GM21576 (cell line): ENCODE measurements around the gene SF1.
"Not testable (repeated sequence)": the region's sequence is repeated elsewhere in the genome, so short reads cannot be mapped to it uniquely, and the experiment has no call there.

ENCODE experiments used
- ATAC-seq: cut with Tn5 transposase; IDR thresholded peaks from one replicate; pipeline ENCODE4 v1.9.1; 2021; ENCODE audit warnings: mild to moderate bottlenecking, moderate library complexity; ENCODE audit not compliant: unreplicated experiment

SF1 gene, protein sequence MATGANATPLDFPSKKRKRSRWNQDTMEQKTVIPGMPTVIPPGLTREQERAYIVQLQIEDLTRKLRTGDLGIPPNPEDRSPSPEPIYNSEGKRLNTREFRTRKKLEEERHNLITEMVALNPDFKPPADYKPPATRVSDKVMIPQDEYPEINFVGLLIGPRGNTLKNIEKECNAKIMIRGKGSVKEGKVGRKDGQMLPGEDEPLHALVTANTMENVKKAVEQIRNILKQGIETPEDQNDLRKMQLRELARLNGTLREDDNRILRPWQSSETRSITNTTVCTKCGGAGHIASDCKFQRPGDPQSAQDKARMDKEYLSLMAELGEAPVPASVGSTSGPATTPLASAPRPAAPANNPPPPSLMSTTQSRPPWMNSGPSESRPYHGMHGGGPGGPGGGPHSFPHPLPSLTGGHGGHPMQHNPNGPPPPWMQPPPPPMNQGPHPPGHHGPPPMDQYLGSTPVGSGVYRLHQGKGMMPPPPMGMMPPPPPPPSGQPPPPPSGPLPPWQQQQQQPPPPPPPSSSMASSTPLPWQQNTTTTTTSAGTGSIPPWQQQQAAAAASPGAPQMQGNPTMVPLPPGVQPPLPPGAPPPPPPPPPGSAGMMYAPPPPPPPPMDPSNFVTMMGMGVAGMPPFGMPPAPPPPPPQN

DNA sequence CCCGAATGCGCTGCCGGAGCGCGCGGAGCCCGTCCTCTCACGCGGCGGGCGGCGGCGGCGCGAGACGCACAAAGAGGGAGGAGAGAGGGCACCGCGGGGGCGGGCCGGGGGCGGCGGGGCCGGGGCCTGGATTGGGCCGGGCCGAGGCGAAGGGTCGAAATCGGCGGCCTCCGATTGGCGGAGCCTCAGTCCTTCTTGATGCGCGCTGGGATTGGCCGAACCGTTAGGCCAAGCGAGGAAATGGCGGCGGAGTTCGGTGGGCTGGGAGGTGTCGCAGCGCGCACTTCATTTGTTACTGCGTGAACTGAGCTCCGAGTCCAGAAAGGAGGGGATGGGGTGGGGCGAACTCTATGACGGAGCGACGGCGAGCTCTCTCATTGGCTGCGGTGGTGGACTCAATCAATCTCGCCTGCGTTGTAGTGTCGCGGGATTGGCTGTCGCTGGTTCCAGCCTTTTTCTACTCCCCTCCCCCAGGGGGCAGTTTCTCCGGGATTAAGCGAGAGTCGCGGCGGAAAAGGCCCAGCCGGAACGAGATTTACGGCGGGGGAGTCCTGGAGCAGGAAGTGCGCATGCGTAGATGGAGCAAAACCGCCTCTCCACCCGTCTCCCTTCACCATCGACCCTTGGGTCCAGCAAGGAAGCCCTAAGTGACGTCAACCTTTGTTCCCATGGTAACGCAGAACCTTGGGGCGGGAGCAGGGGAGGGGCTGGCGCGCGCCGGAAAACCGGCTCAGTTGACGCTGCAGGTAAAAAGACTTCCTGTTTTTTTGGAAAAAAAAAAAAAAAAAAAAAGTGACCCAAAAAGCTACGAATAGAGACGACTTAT, at the start of gene SF1:
SF1 (minus strand) TSS at position 70 of the 826 bp plus-strand sequence. CDS start 150 bp downstream, outside the sequence.
- peak; percentile 75 for ATAC-seq

GRCh38 chr11:64827451-64827839, 49.1 kb upstream of the SF1 start:
- ATAC-seq = no peak

DNA sequence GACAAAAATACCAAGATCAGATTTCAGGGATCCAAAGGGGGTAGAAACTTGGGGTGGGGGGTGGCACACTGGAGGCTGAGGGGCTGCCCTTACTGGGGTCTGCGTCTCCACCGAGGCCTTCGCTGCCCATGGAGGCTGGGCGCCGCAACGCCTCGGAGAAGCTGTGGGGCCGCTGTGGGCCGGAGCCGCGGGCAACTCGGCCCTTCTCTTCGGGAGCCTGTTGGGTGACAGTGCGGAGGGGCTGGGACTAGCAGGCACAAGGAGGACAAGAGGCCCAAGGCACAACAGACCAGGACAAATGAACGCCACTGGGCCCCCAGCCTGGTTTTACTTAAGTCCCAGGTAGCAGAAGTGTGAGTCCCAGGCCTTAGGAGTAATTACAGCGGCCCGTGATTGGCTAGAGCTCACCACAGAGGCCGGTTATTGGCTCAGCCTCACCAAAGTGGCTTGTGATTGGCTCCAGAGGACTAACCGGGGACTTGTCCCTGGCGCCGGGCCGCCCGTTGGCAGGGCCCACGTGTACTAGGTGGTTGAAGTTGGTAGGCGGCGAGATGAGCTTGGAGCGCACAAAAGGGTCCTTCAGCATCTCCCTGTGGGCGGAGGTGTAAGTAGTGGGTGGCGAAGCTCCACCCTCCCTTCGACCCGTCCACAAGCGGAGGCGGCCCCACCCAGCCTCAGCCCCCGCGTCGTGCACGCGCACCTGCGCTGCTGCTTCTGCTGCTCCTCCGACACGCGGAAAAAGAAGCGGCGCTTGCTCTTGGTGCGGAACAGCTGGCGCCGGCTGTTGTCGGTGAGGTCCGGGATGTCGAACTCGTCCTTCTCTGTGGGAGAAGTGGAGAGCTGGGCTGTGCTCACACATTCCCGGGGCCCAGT, 48.5 kb upstream of the SF1 start:
- no peak for ATAC-seq

GRCh38 chr11:64826062-64826461, 47.7 kb upstream of the SF1 start:
- ATAC-seq = no peak

GRCh38 chr11:64823568-64824119, 45.3 kb upstream of the SF1 start:
- ATAC-seq = no peak

GRCh38 chr11:64817476-64817875, 39.1 kb upstream of the SF1 start:
- no peak for ATAC-seq

GRCh38 chr11:64815433-64815832, 37.1 kb upstream of the SF1 start:
- ATAC-seq = not testable (repeated sequence)

DNA sequence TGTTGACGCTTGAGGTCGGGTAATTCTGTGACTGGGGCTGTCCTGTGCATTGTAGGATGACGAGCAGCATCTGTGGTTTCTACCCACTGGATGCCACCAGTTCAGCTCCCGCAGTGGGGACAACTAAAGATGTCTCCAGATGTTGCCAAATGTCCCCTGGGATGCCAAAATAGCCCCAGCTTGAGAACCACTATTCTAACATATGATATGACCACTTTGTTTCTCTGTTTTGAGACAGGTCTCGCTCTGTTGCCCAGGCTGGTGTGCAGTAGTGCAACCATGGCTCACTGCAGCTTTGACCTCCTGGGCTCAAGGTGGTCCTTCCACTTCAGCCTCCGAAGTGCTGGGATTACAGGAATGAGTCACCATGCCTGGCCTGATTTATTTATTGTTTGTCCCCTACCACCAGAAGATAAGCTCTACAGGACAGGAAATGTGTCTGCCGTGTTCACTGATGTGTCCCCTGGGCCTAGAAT, 36.4 kb upstream of the SF1 start:
- peak; percentile 45 for ATAC-seq

DNA sequence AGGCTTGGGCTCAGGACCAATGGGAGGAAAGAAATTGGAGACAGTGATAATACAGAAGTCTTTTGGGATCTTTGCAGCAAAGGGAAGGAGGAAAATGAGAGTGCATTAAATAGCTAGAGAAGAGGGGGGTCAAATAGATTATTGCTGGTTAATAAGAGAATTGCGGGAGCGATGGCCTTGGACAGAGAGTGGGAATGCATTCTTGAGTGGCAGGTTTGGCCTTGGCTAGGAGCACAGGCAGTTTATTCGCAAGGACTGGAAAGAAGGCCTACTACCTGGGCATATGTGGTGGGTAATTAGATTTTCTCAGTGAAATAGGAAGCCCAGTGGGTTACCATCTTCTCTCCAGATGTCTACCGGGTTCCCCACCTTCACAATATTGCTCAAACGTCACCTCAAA, 35.5 kb upstream of the SF1 start:
- ATAC-seq = no peak

DNA sequence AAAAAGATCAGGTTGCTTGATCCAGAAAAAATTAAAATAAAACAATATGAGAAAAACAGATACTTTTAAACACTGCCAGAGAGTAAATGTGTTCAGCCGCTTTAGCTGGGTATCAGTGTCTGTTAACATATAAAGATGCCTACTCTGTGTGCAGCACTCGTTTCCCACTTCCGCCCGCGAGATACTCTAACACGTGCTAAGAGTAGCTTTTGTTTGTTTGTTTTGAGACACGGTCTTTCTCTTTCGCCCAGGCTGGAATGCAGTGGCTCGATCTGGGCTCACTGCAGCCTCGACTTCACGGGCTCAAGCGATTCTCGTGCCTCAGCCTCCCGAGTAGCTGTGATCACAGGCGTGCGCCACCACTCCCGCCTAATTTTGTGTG, 32.5 kb upstream of the SF1 start:
- ATAC-seq = peak; percentile 3

- ATAC-seq = peak; percentile 54
Measured at GRCh38 chr11:64810271-64810890, 32.0 kb upstream of the SF1 start, which contains the start of gene MEN1. MEN1 (minus strand) TSS chr11:64810551; CDS start chr11:64810109, 442 bp downstream.

- ATAC-seq = no peak
Measured at GRCh38 chr11:64809781-64810241, 31.5 kb upstream of the SF1 start.

GRCh38 chr11:64805481-64805880, 27.1 kb upstream of the SF1 start:
- no peak for ATAC-seq

- ATAC-seq = no peak
Measured at GRCh38 chr11:64804346-64805210, 26.2 kb upstream of the SF1 start.

- no peak for ATAC-seq
Measured at GRCh38 chr11:64803846-64804345, 25.6 kb upstream of the SF1 start.

DNA sequence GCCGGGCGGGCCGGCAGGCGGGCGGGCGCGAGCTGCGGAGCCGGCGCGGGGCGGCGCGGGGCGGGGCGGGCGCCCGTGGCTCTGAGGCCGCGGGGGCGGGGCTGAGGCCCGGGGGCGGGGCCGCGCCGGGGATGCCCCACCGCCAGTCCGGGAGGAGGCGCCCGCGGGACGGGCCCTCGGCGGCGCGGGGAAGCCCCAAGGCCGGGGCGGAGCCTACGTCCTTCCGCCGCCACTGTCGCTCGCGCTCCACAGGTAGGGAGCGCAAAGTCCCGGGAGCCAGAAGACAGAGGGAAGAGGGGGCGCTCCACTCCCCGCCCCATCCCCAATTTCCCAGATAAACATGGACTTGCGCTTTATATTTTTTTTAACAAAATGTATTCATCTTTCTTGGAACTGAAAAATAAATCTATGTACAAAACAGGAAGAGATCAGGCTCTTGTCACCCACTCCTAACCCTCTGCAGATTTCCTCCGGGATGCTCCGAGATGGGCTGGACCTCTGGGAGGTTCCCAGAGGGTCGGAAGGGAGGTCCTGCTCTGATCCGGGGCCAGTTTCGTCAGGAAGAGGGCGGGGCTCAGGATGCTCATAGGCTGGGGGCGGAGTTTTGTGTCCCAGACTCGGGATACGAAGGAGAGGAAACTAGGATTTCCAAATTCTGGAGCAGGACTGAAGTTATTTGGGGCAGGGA, 25.0 kb upstream of the SF1 start, which contains the start of gene MAP4K2:
MAP4K2 (minus strand) TSS at position 57 of the 688 bp plus-strand sequence. CDS start 65 bp downstream, outside the sequence.
- peak; percentile 57 for ATAC-seq

- ATAC-seq = peak; percentile 18
Measured at GRCh38 chr11:64802370-64803157, 24.2 kb upstream of the SF1 start.
